ENCODE measurements around the gene STAT1.

- TF ChIP-seq, protein P1, sequence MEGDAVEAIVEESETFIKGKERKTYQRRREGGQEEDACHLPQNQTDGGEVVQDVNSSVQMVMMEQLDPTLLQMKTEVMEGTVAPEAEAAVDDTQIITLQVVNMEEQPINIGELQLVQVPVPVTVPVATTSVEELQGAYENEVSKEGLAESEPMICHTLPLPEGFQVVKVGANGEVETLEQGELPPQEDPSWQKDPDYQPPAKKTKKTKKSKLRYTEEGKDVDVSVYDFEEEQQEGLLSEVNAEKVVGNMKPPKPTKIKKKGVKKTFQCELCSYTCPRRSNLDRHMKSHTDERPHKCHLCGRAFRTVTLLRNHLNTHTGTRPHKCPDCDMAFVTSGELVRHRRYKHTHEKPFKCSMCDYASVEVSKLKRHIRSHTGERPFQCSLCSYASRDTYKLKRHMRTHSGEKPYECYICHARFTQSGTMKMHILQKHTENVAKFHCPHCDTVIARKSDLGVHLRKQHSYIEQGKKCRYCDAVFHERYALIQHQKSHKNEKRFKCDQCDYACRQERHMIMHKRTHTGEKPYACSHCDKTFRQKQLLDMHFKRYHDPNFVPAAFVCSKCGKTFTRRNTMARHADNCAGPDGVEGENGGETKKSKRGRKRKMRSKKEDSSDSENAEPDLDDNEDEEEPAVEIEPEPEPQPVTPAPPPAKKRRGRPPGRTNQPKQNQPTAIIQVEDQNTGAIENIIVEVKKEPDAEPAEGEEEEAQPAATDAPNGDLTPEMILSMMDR (conservative IDR thresholded peaks at IDR 0.05): no peak
- no peak for TF ChIP-seq ZFX (IDR thresholded peaks at IDR 0.05)
These were observed 32.2 kb downstream of the STAT1 start for GRCh38 chr2:190981733-190982132.

All from C4-2B (cell line).